DND-41 (cell line): ENCODE measurements around the gene RNASEH2A.
A peak's percentile ranks its signal among the peaks of the same experiment; 100 is the strongest.

Source experiments
- ATAC-seq: fragments of 200-7000 bp; cut with Tn5 transposase; 3 replicates; pipeline ENCODE4 v1.9.1; 2021; ENCODE audit warnings: low read depth; ENCODE audit not compliant: insufficient read depth
- DNase-seq: peaks from one replicate; pipeline ENCODE4 v3.0.0-alpha.2; 2020
- H2AFZ ChIP-seq: 2 replicates; pipeline ENCODE4 v1.6.0; 2012; ENCODE audit warnings: low read depth, low read length
- H3K27ac ChIP-seq: 2 replicates; pipeline ENCODE4 v1.5.1; 2012; ENCODE audit warnings: low read length, inconsistent platforms
- H3K27me3 ChIP-seq: fragments of 200-600 bp; sonication (generic); 2 replicates; pipeline ENCODE4 v1.6.0; 2012; ENCODE audit warnings: low read length, mild to moderate bottlenecking, inconsistent platforms; ENCODE audit not compliant: insufficient read depth, poor library complexity
- H3K36me3 ChIP-seq: 2 replicates; pipeline ENCODE4 v1.5.1; 2012; ENCODE audit warnings: low read length, inconsistent platforms; ENCODE audit not compliant: insufficient read depth
- H3K4me1 ChIP-seq: 2 replicates; pipeline ENCODE4 v1.5.1; 2012; ENCODE audit warnings: mild to moderate bottlenecking, low read length; ENCODE audit not compliant: insufficient read depth
- H3K4me2 ChIP-seq: 2 replicates; pipeline ENCODE4 v1.6.0; 2012; ENCODE audit warnings: mild to moderate bottlenecking, moderate library complexity, low read length, inconsistent platforms; ENCODE audit not compliant: insufficient read depth
- H3K4me3 ChIP-seq, 2 experiments: fragments of 200-600 bp in 1 of 2; shearing (Covaris generic) in 1 of 2; 2 replicates each; pipeline ENCODE4 v1.5.1; 2012 to 2016; ENCODE audit warnings: inconsistent platforms in 2 of 2, low read length in 2 of 2, mild to moderate bottlenecking in 2 of 2, low read depth in 1 of 2, moderate library complexity in 1 of 2
- H3K79me2 ChIP-seq: 2 replicates; pipeline ENCODE4 v1.6.0; 2012; ENCODE audit warnings: low read length, inconsistent platforms; ENCODE audit not compliant: insufficient read depth
- H3K9ac ChIP-seq: 2 replicates; pipeline ENCODE4 v1.6.0; 2012; ENCODE audit warnings: low read depth, mild to moderate bottlenecking, inconsistent platforms, low read length, moderate library complexity
- H3K9me3 ChIP-seq: 2 replicates; pipeline ENCODE4 v1.5.1; 2012; ENCODE audit warnings: low read length, moderate library complexity, mild to moderate bottlenecking, inconsistent platforms; ENCODE audit not compliant: insufficient read depth, severe bottlenecking
- H4K20me1 ChIP-seq: 2 replicates; pipeline ENCODE4 v1.6.0; 2012; ENCODE audit warnings: low read length; ENCODE audit not compliant: insufficient read depth
- CTCF ChIP-seq: IDR thresholded peaks from 2 replicates; pipeline ENCODE4 v1.5.1; 2012; ENCODE audit warnings: borderline replicate concordance, low read length, moderate library complexity, mild to moderate bottlenecking; ENCODE audit not compliant: poor library complexity, severe bottlenecking; ENCODE audit errors: extremely low read depth
- EZH2 ChIP-seq: IDR thresholded peaks from 3 replicates; pipeline ENCODE4 v1.6.1; 2012; ENCODE audit warnings: borderline replicate concordance, low read depth, mild to moderate bottlenecking, moderate library complexity, low read length, inconsistent platforms; ENCODE audit not compliant: severe bottlenecking

The RNASEH2A gene

GRCh38 chr19:12783849-12784393, 22.5 kb upstream of the RNASEH2A start:
- H3K27ac ChIP-seq: peak overlapping the region; percentile 76
- peak overlapping the region; percentile 97 for H3K4me2 ChIP-seq
- H2AFZ ChIP-seq: no peak overlapping the region
- DNase-seq: no peak
- H3K4me1 ChIP-seq: peaks cover 55% of the 10 kb centered on the region
- peak overlapping the region; percentile 84 for H3K9ac ChIP-seq
- H3K79me2 ChIP-seq: no peaks in the 10 kb centered on the region
- H3K4me3 ChIP-seq: peak overlapping the region in 1 of 2 experiments; percentile 77; a peak in 2 of 4 replicates
- ATAC-seq: no peak
- H3K9me3 ChIP-seq: no peaks in the 10 kb centered on the region
- no peaks in the 10 kb centered on the region for H3K36me3 ChIP-seq
- no peaks in the 10 kb centered on the region; the same call in 1 of the 2 replicates for H4K20me1 ChIP-seq
- H3K27me3 ChIP-seq: no peaks in the 10 kb centered on the region
- TF ChIP-seq CTCF: no peak
- no peak for TF ChIP-seq EZH2

GRCh38 chr19:12784394-12784870, 22.0 kb upstream of the RNASEH2A start:
- no peak for ATAC-seq
- H3K4me1 ChIP-seq: peaks cover 50% of the 10 kb centered on the region
- H2AFZ ChIP-seq: no peak overlapping the region
- H3K4me2 ChIP-seq: 0 out of 2 replicates have a peak overlapping the region, but pooled peaks have one; percentile 3
- no peaks in the 10 kb centered on the region for H3K27me3 ChIP-seq
- TF ChIP-seq EZH2: no peak
- no peak for TF ChIP-seq CTCF
- no peaks in the 10 kb centered on the region for H3K36me3 ChIP-seq
- no peaks in the 10 kb centered on the region for H3K79me2 ChIP-seq
- no peak overlapping the region for H3K4me3 ChIP-seq
- no peaks in the 10 kb centered on the region; the same call in 1 of the 2 replicates for H4K20me1 ChIP-seq
- no peak for DNase-seq
- H3K9ac ChIP-seq: peak overlapping the region; percentile 84; the same call in 1 of the 2 replicates
- no peaks in the 10 kb centered on the region for H3K9me3 ChIP-seq
- H3K27ac ChIP-seq: peak overlapping the region; percentile 52

GRCh38 chr19:12784871-12785430, 21.4 kb upstream of the RNASEH2A start:
- peaks cover 50% of the 10 kb centered on the region for H3K4me1 ChIP-seq
- 0 out of 2 replicates have a peak overlapping the region, but pooled peaks have one; percentile 3 for H3K4me2 ChIP-seq
- no peak overlapping the region for H3K9ac ChIP-seq
- TF ChIP-seq EZH2 (no peak), CTCF (no peak)
- no peak overlapping the region for H3K4me3 ChIP-seq
- H3K27ac ChIP-seq: peak overlapping the region; percentile 52
- no peaks in the 10 kb centered on the region for H3K9me3 ChIP-seq
- H3K27me3 ChIP-seq: no peaks in the 10 kb centered on the region
- no peak overlapping the region for H2AFZ ChIP-seq
- H4K20me1 ChIP-seq: no peaks in the 10 kb centered on the region; the same call in 1 of the 2 replicates
- DNase-seq (no peak), ATAC-seq (no peak)
- H3K79me2 ChIP-seq: no peaks in the 10 kb centered on the region
- no peaks in the 10 kb centered on the region for H3K36me3 ChIP-seq
